ENCODE measurements around the gene RTEL1. TPM values are rescaled to one million over a fixed set of nuclear protein-coding genes. Genes with fewer than 3 reads are reported as not detected.

Gene RTEL1
- total RNA-seq, 1 experiment from 2014 or later: 43.0 TPM

DNA sequence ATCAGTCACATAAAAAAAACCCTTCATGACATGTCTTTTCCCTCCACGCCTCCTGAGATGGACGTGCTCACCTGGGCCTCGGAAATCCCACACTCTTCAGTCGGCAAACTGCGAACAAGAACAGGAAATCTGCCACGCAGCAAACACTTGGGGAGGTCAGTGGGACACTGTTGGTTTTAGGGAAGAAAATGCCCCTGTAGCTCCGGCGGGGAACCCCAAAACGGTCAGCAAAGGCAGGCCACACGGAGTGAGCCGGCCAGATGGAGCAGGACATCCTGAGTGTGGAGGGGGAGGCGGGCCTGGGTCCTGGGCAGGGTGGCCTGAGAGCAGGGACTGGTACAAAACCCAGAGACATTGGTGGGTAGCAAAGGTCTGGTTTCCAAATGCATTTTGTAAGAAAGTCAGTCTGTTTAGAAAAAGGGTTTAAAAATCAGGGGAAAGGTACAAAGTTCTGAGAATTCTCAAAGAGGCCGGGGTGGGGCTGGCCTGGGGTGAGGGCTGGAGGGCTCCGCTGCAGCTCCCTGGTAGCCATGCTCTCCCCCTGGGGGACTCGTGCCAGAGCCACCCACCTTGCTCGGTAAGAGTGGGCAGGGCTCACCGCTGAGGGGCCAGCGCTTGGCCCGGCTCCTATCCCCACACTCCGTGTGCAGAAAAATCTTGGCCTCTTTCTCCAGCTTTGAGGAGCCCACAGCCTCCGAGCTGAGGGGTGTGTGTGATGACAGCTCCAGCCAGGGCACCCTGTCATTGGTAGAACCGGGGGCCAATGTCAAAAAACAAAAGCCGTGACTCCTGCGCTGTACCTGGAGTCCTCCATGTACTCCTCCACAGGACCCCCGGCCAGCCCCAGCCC lies 86.7 kb downstream of the RTEL1 start:
- DNase-seq: no peak
- POLR2A ChIA-PET (ENCODE audit: unreplicated experiment): no interaction called here
- TF ChIP-seq, protein P1, sequence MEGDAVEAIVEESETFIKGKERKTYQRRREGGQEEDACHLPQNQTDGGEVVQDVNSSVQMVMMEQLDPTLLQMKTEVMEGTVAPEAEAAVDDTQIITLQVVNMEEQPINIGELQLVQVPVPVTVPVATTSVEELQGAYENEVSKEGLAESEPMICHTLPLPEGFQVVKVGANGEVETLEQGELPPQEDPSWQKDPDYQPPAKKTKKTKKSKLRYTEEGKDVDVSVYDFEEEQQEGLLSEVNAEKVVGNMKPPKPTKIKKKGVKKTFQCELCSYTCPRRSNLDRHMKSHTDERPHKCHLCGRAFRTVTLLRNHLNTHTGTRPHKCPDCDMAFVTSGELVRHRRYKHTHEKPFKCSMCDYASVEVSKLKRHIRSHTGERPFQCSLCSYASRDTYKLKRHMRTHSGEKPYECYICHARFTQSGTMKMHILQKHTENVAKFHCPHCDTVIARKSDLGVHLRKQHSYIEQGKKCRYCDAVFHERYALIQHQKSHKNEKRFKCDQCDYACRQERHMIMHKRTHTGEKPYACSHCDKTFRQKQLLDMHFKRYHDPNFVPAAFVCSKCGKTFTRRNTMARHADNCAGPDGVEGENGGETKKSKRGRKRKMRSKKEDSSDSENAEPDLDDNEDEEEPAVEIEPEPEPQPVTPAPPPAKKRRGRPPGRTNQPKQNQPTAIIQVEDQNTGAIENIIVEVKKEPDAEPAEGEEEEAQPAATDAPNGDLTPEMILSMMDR (conservative IDR thresholded peaks at IDR 0.05; ENCODE audit: low read depth, low read length): no peak
- TF ChIP-seq EZH2phosphoT487 (IDR thresholded peaks at IDR 0.05; ENCODE audit: borderline replicate concordance, low read length): no peak
- TF ChIP-seq EZH2 (IDR thresholded peaks at IDR 0.05; ENCODE audit: low read length, unreplicated experiment): no peak
- Histone ChIP-seq H3K36me3 (ENCODE audit: low read depth, low read length) (peaks cover 22% of the 10 kb centered on the region), H3K4me1 (ENCODE audit: insufficient read depth, low read length) (peaks cover 12% of the 10 kb centered on the region), H3K4me2 (ENCODE audit: low read length) (no peak overlapping the region), H3K9ac (ENCODE audit: low read length) (no peak overlapping the region), H3K27me3 (ENCODE audit: low read length) (no peaks in the 10 kb centered on the region), H2AFZ (ENCODE audit: low read length) (no peak overlapping the region), H3K9me3 (ENCODE audit: low read length) (no peaks in the 10 kb centered on the region), H3K27ac (ENCODE audit: low read length) (no peak overlapping the region), H3K79me2 (ENCODE audit: low read length) (peaks cover 13% of the 10 kb centered on the region), H3K9me2 (replicated peaks; ENCODE audit: low read length) (no peaks in the 10 kb centered on the region), H4K20me1 (ENCODE audit: low read length) (no peaks in the 10 kb centered on the region), H3F3A (ENCODE audit: low read length, unreplicated experiment) (no peaks in the 10 kb centered on the region), H3K4me3 (ENCODE audit: low read length) (no peak overlapping the region)
- CTCF ChIA-PET: no interaction called here
- intact Hi-C loops (cut with micrococcal nuclease): no loop called here
- ATAC-seq: no peak
- BruUV-seq (replicated peaks): no TSS peak

DNA sequence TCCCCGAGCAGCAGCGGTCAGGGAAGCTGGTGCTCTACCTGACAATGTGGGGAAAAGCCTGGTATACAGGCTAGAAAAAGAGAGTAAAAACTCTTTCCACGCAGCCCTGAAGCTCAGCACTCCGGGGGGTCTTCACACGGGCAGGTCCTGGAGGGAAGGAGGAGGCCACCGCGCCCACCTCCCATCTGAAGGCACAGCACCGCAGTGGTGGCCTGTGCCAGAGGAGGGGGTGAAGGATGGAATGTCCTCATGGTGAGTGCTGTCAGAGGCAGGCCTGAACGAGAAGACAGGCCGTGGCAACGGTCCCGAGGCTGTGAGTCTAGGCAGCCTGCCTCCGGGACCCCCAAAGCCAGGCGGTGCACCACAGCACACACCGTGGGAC lies 87.3 kb downstream of the RTEL1 start:
- Histone ChIP-seq H3K4me2 (ENCODE audit: low read length) (no peak overlapping the region), H3K27ac (ENCODE audit: low read length) (no peak overlapping the region), H3K9ac (ENCODE audit: low read length) (no peak overlapping the region), H3K9me2 (replicated peaks; ENCODE audit: low read length) (no peaks in the 10 kb centered on the region), H3K27me3 (ENCODE audit: low read length) (no peaks in the 10 kb centered on the region), H3K4me1 (ENCODE audit: insufficient read depth, low read length) (peaks cover 12% of the 10 kb centered on the region), H3K9me3 (ENCODE audit: low read length) (no peaks in the 10 kb centered on the region), H2AFZ (ENCODE audit: low read length) (no peak overlapping the region), H3K79me2 (ENCODE audit: low read length) (peaks cover 13% of the 10 kb centered on the region), H3F3A (ENCODE audit: low read length, unreplicated experiment) (no peaks in the 10 kb centered on the region), H3K4me3 (ENCODE audit: low read length) (no peak overlapping the region), H3K36me3 (ENCODE audit: low read depth, low read length) (peaks cover 22% of the 10 kb centered on the region), H4K20me1 (ENCODE audit: low read length) (no peaks in the 10 kb centered on the region)
- intact Hi-C loops (cut with micrococcal nuclease): no loop called here
- POLR2A ChIA-PET (ENCODE audit: unreplicated experiment): no interaction called here
- CTCF ChIA-PET: no interaction called here
- DNase-seq (no peak), ATAC-seq (no peak)
- no peak for TF ChIP-seq EZH2 (IDR thresholded peaks at IDR 0.05; ENCODE audit: low read length, unreplicated experiment)
- TF ChIP-seq EZH2phosphoT487 (IDR thresholded peaks at IDR 0.05; ENCODE audit: borderline replicate concordance, low read length): no peak
- TF ChIP-seq, protein P1 (conservative IDR thresholded peaks at IDR 0.05; ENCODE audit: low read depth, low read length): no peak
- no TSS peak for BruUV-seq (replicated peaks)

Other genes with a start within 250 kb of the RTEL1 start
- gene KCNQ2, start 185.7 kb upstream of the RTEL1 start, total RNA-seq (2014; rRNA removed): not detected in 2 replicates
- 463 and 559 TPM in 2 replicates for gene EEF1A2, start 159.2 kb upstream of the RTEL1 start, total RNA-seq (2014; rRNA removed)
- 245 and 256 TPM in 2 replicates for gene PPDPF, start 137.5 kb upstream of the RTEL1 start, total RNA-seq (2014; rRNA removed)
- 11.1 and 15.1 TPM in 2 replicates for gene PTK6, start 120.9 kb upstream of the RTEL1 start, total RNA-seq (2014; rRNA removed)
- 0.22 and 0.63 TPM in 2 replicates for gene SRMS, start 110.6 kb upstream of the RTEL1 start, total RNA-seq (2014; rRNA removed)
- 0.40 and 1.8 TPM in 2 replicates for gene FNDC11, start 104.2 kb upstream of the RTEL1 start, total RNA-seq (2014; rRNA removed)
- gene HELZ2, start 84.1 kb upstream of the RTEL1 start, total RNA-seq (2014; rRNA removed): 33.4 and 77.2 TPM in 2 replicates
- 13.7 and 21.9 TPM in 2 replicates for gene GMEB2, start 31.2 kb upstream of the RTEL1 start, total RNA-seq (2014; rRNA removed)
- gene STMN3, start 4.9 kb upstream of the RTEL1 start, total RNA-seq (2014; rRNA removed): 15.8 and 24.5 TPM in 2 replicates
- 41.6 and 59.0 TPM in 2 replicates for gene TNFRSF6B, start 38.3 kb downstream of the RTEL1 start, total RNA-seq (2014; rRNA removed)
- 71.2 and 73.5 TPM in 2 replicates for gene ARFRP1, start 49.7 kb downstream of the RTEL1 start, total RNA-seq (2014; rRNA removed)
- 37.9 and 56.8 TPM in 2 replicates for gene ZGPAT, start 49.7 kb downstream of the RTEL1 start, total RNA-seq (2014; rRNA removed)
- gene LIME1, start 78.4 kb downstream of the RTEL1 start, total RNA-seq (2014; rRNA removed): 17.3 and 18.6 TPM in 2 replicates
- 116 TPM in 2 replicates for gene SLC2A4RG, start 81.5 kb downstream of the RTEL1 start, total RNA-seq (2014; rRNA removed)
- 2.8 and 7.3 TPM in 2 replicates for gene ZBTB46, start 173.0 kb downstream of the RTEL1 start, total RNA-seq (2014; rRNA removed)
- not detected in 2 replicates for gene ABHD16B, start 203.2 kb downstream of the RTEL1 start, total RNA-seq (2014; rRNA removed)
- gene TPD52L2, start 207.0 kb downstream of the RTEL1 start, total RNA-seq (2014; rRNA removed): 147 and 167 TPM in 2 replicates
- gene DNAJC5, start 236.8 kb downstream of the RTEL1 start, total RNA-seq (2014; rRNA removed): 73.7 and 80.1 TPM in 2 replicates